Liver (tissue), 9 donors: ENCODE data around the gene IRGQ. TPM values are rescaled to one million over a fixed set of nuclear protein-coding genes. Genes with fewer than 3 reads are reported as not detected.

Experiments used
- DNase-seq: peaks from one replicate; pipeline ENCODE4 v3.0.0-alpha.2; 2017; ENCODE audit warnings: low spot score
- H3K27ac ChIP-seq, 2 donors: one replicate each; pipeline ENCODE4 v1.7.0; 2013; ENCODE audit warnings: inconsistent platforms in 2 of 2, low read length in 2 of 2, control low read depth in 1 of 2, low read depth in 1 of 2, mild to moderate bottlenecking in 1 of 2
- H3K27me3 ChIP-seq, 4 donors: one replicate each; pipeline versions ENCODE4 v1.6.1 to v1.7.0; 2013; ENCODE audit warnings: low read length in 3 of 4, inconsistent platforms in 1 of 4, mild to moderate bottlenecking in 1 of 4, moderate library complexity in 1 of 4; ENCODE audit not compliant: control insufficient read depth in 4 of 4, insufficient read depth in 4 of 4
- H3K36me3 ChIP-seq, 4 donors: one replicate each; pipeline versions ENCODE4 v1.6.1 to v1.7.0; 2013; ENCODE audit warnings: low read length in 3 of 4, mild to moderate bottlenecking in 3 of 4, low read depth in 1 of 4, moderate library complexity in 1 of 4; ENCODE audit not compliant: control insufficient read depth in 4 of 4, insufficient read depth in 3 of 4
- H3K4me1 ChIP-seq, 4 donors: one replicate each; pipeline versions ENCODE4 v1.6.1 to v1.7.0; 2013; ENCODE audit warnings: low read length in 3 of 4, mild to moderate bottlenecking in 3 of 4, moderate library complexity in 1 of 4; ENCODE audit not compliant: control insufficient read depth in 4 of 4, insufficient read depth in 4 of 4
- H3K4me3 ChIP-seq, 3 donors: one replicate each; pipeline versions ENCODE4 v1.6.1 to v1.7.0; 2013; ENCODE audit warnings: low read length in 3 of 3, control low read depth in 1 of 3, low read depth in 1 of 3, mild to moderate bottlenecking in 1 of 3
- H3K9ac ChIP-seq, 2 donors: one replicate each; pipeline ENCODE4 v1.7.0; 2013; ENCODE audit warnings: low read length in 2 of 2, mild to moderate bottlenecking in 2 of 2, moderate library complexity in 2 of 2, control low read depth in 1 of 2, low read depth in 1 of 2
- H3K9me3 ChIP-seq, 4 donors: one replicate each; pipeline versions ENCODE4 v1.6.1 to v1.7.0; 2013; ENCODE audit warnings: low read length in 3 of 4; ENCODE audit not compliant: control insufficient read depth in 4 of 4
- CTCF ChIP-seq: fragments of 150-350 bp; IDR thresholded peaks from 2 replicates; pipeline ENCODE4 v1.5.1; 2017; ENCODE audit warnings: improper control_type of control experiment, low read depth, low read length; ENCODE audit not compliant: missing input control
- EGR1 ChIP-seq, 2 donors: IDR thresholded peaks; 2 replicates each; pipeline ENCODE4 v1.6.1; 2016 to 2018; ENCODE audit warnings: antibody characterized with exemption in 2 of 2, low read depth in 2 of 2
- FOXA1 ChIP-seq: IDR thresholded peaks from 2 replicates; pipeline ENCODE4 v1.6.1; 2016; ENCODE audit warnings: antibody characterized with exemption
- GABPA ChIP-seq, 2 donors: IDR thresholded peaks in 1 of 2; conservative IDR thresholded peaks in 1 of 2; 2 replicates each; pipeline ENCODE4 v1.6.1; 2016; ENCODE audit warnings: antibody characterized with exemption in 2 of 2, mild to moderate bottlenecking in 1 of 2, moderate library complexity in 1 of 2
- HNF4A ChIP-seq, 2 donors: conservative IDR thresholded peaks; 2 replicates each; pipeline ENCODE4 v1.6.1; 2016; ENCODE audit warnings: antibody characterized with exemption in 2 of 2, mild to moderate bottlenecking in 2 of 2
- HNF4G ChIP-seq: IDR thresholded peaks from 2 replicates; pipeline ENCODE4 v1.6.1; 2016; ENCODE audit warnings: antibody characterized with exemption
- JUND ChIP-seq, 2 donors: IDR thresholded peaks; 2 replicates each; pipeline ENCODE4 v1.6.1; 2016; ENCODE audit warnings: antibody characterized with exemption in 2 of 2
- NR2F2 ChIP-seq: IDR thresholded peaks from 2 replicates; pipeline ENCODE4 v1.6.1; 2016; ENCODE audit warnings: antibody characterized with exemption
- RAD21 ChIP-seq, 2 donors: IDR thresholded peaks; 2 replicates each; pipeline ENCODE4 v1.6.1; 2016; ENCODE audit warnings: antibody characterized with exemption in 2 of 2, mild to moderate bottlenecking in 2 of 2
- SP1 ChIP-seq: IDR thresholded peaks from 2 replicates; pipeline ENCODE4 v1.6.1; 2018; ENCODE audit warnings: antibody characterized with exemption, mild to moderate bottlenecking
- WGBS: extraction: QIAGEN DNeasy Blood & Tissue Kit; methylation state at CpG from one replicate; pipeline ENCODE4 v1.1.7; 2013; 5-methylcytosine and 5-hydroxymethylcytosine counted together
- polyA plus RNA-seq, 2 donors: library from polyadenylated mRNA; stranded (reverse) in 1 of 2; unstranded in 1 of 2; fragments of 200-250 nt in 1 of 2; fragments of >200 nt in 1 of 2; fragmentation: Nextera tagmentation in 1 of 2; extraction: Ambion mirVana in 1 of 2; gene quantifications; one replicate each; pipeline versions ENCODE4 v1.2.1 to v1.2.3, GENCODE V29; 2013 to 2015
- total RNA-seq, 2 donors: library from RNA; depleted of rRNA; stranded (reverse); fragments of >200 nt; gene quantifications; one replicate each; pipeline ENCODE4 v1.2.3, GENCODE V29; 2014
- TF ChIP-seq, protein P1 (sequence below): IDR thresholded peaks from 2 replicates; pipeline ENCODE4 v1.6.1; 2016; ENCODE audit warnings: antibody characterized with exemption
- TF ChIP-seq, protein P2 (sequence below): IDR thresholded peaks from 2 replicates; pipeline ENCODE4 v1.6.1; 2016; ENCODE audit warnings: antibody characterized with exemption, mild to moderate bottlenecking
- donor health status: healthy.
- donor health status: healthy.
- donor health status: healthy.
- donor health status: healthy.
- donor health status: healthy.

The IRGQ gene
- total and polyA plus RNA-seq, 4 donors, result 2.8 to 15.5 (median 5.2) TPM

DNA sequence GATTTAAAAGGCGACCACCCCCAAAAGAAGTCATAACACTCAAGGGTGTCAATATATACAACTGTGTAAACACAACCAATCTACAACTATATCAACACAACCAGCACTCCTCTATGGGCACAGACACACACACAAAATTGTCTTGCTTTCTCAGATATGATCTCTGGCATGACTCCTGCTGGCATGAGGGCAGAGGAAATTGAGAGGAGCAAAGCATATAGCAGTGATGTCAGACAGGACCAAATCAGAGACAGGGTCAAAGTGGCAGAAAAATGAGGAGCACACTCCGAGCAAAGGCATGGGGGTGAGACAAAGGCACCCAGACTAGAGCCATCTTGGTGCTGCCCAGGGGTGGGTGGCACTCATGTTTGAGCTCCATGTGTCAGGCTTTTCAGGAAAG, 9.6 kb downstream of the IRGQ start:
- H3K9ac ChIP-seq, result no peak overlapping the region
- no peak overlapping the region for H3K4me3 ChIP-seq
- no peaks in the 10 kb centered on the region for H3K27me3 ChIP-seq
- DNase-seq, result no peak
- 93% methylated on average over 2 of the region's 2 CpGs for WGBS
- no peak for TF ChIP-seq JUND (IDR thresholded peaks at IDR 0.05)
- TF ChIP-seq FOXA1, result no peak
- TF ChIP-seq EGR1 (IDR thresholded peaks at IDR 0.05; ENCODE audit: low read depth in 2 of 2), result no peak
- no peak for TF ChIP-seq GABPA (IDR thresholded peaks at IDR 0.05 in 1 of 2, conservative IDR thresholded peaks at IDR 0.05 in 1 of 2)
- TF ChIP-seq SP1, result no peak
- no peak for TF ChIP-seq CTCF
- no peak for TF ChIP-seq NR2F2
- TF ChIP-seq HNF4A (conservative IDR thresholded peaks at IDR 0.05), result no peak
- TF ChIP-seq RAD21 (IDR thresholded peaks at IDR 0.05), result no peak
- TF ChIP-seq, protein P1, sequence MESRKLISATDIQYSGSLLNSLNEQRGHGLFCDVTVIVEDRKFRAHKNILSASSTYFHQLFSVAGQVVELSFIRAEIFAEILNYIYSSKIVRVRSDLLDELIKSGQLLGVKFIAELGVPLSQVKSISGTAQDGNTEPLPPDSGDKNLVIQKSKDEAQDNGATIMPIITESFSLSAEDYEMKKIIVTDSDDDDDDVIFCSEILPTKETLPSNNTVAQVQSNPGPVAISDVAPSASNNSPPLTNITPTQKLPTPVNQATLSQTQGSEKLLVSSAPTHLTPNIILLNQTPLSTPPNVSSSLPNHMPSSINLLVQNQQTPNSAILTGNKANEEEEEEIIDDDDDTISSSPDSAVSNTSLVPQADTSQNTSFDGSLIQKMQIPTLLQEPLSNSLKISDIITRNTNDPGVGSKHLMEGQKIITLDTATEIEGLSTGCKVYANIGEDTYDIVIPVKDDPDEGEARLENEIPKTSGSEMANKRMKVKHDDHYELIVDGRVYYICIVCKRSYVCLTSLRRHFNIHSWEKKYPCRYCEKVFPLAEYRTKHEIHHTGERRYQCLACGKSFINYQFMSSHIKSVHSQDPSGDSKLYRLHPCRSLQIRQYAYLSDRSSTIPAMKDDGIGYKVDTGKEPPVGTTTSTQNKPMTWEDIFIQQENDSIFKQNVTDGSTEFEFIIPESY, result no peak
- H3K27ac ChIP-seq, result no peak overlapping the region
- peaks cover 0 to 13% (median 0%) of the 10 kb centered on the region in 4 donors for H3K36me3 ChIP-seq
- H3K4me1 ChIP-seq, result peaks cover 3 to 14% (median 10%) of the 10 kb centered on the region in 4 donors
- H3K9me3 ChIP-seq, result no peaks in the 10 kb centered on the region

GRCh38 chr19:43584484-43584883, 11.4 kb downstream of the IRGQ start:
- no peak overlapping the region for H3K9ac ChIP-seq
- H3K36me3 ChIP-seq, result no peaks in the 10 kb centered on the region

More at GRCh38 chr19:43584484-43584883, 11.4 kb downstream of the IRGQ start:
- no peaks in the 10 kb centered on the region for H3K9me3 ChIP-seq
- no peak for DNase-seq
- H3K27ac ChIP-seq, result peak overlapping the region in 1 of 2 donors; percentile 54
- TF ChIP-seq HNF4G, result no peak
- TF ChIP-seq FOXA1, result no peak
- peak; percentile 34 for TF ChIP-seq SP1
- TF ChIP-seq, protein P1, result no peak
- TF ChIP-seq CTCF, result no peak
- TF ChIP-seq, protein P2, sequence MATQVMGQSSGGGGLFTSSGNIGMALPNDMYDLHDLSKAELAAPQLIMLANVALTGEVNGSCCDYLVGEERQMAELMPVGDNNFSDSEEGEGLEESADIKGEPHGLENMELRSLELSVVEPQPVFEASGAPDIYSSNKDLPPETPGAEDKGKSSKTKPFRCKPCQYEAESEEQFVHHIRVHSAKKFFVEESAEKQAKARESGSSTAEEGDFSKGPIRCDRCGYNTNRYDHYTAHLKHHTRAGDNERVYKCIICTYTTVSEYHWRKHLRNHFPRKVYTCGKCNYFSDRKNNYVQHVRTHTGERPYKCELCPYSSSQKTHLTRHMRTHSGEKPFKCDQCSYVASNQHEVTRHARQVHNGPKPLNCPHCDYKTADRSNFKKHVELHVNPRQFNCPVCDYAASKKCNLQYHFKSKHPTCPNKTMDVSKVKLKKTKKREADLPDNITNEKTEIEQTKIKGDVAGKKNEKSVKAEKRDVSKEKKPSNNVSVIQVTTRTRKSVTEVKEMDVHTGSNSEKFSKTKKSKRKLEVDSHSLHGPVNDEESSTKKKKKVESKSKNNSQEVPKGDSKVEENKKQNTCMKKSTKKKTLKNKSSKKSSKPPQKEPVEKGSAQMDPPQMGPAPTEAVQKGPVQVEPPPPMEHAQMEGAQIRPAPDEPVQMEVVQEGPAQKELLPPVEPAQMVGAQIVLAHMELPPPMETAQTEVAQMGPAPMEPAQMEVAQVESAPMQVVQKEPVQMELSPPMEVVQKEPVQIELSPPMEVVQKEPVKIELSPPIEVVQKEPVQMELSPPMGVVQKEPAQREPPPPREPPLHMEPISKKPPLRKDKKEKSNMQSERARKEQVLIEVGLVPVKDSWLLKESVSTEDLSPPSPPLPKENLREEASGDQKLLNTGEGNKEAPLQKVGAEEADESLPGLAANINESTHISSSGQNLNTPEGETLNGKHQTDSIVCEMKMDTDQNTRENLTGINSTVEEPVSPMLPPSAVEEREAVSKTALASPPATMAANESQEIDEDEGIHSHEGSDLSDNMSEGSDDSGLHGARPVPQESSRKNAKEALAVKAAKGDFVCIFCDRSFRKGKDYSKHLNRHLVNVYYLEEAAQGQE, result no peak
- no peak for TF ChIP-seq GABPA (IDR thresholded peaks at IDR 0.05 in 1 of 2, conservative IDR thresholded peaks at IDR 0.05 in 1 of 2)
- no peak overlapping the region for H3K4me3 ChIP-seq
- no peaks in the 10 kb centered on the region for H3K27me3 ChIP-seq
- H3K4me1 ChIP-seq, result peaks cover 3 to 19% (median 10%) of the 10 kb centered on the region in 4 donors
- 64% methylated on average over 1 of the region's 1 CpG for WGBS
